ENCODE data around the gene EIF3F.

EIF3F gene

GRCh38 chr11:7994581-7995278, 7.6 kb downstream of the EIF3F start:
- DNase-seq = no peak

GRCh38 chr11:7999795-8000194, 12.7 kb downstream of the EIF3F start:
- no peak for DNase-seq

- no peak for DNase-seq
Observed at GRCh38 chr11:8000390-8000789, 13.3 kb downstream of the EIF3F start.

- no peak for DNase-seq
Observed at GRCh38 chr11:8002676-8003075, 15.5 kb downstream of the EIF3F start.

GRCh38 chr11:8003187-8003586, 16.1 kb downstream of the EIF3F start:
- DNase-seq = no peak

GRCh38 chr11:8004008-8004407, 16.9 kb downstream of the EIF3F start:
- no peak for DNase-seq

- no peak for DNase-seq
Observed at GRCh38 chr11:8005556-8005955, 18.4 kb downstream of the EIF3F start.

- DNase-seq = peak; percentile 19
Observed at GRCh38 chr11:8006349-8006977, 19.3 kb downstream of the EIF3F start.

- DNase-seq = no peak
Observed at GRCh38 chr11:8008212-8008611, 21.1 kb downstream of the EIF3F start.

- DNase-seq = no peak
Observed at GRCh38 chr11:8009856-8010255, 22.7 kb downstream of the EIF3F start.

GRCh38 chr11:8011371-8011770, 24.2 kb downstream of the EIF3F start:
- DNase-seq = no peak

- no peak for DNase-seq
Observed at GRCh38 chr11:8011981-8012444, 24.9 kb downstream of the EIF3F start.

GRCh38 chr11:8013833-8014232, 26.7 kb downstream of the EIF3F start:
- no peak for DNase-seq

GRCh38 chr11:8015753-8016239, 28.7 kb downstream of the EIF3F start:
- no peak for DNase-seq

- no peak for DNase-seq
Observed at GRCh38 chr11:8016440-8016839, 29.3 kb downstream of the EIF3F start.

- DNase-seq = no peak
Observed at GRCh38 chr11:8017071-8017470, 29.9 kb downstream of the EIF3F start.

- DNase-seq = no peak
Observed at GRCh38 chr11:8017894-8018483, 30.9 kb downstream of the EIF3F start.

- DNase-seq = peak; percentile 70
Observed at GRCh38 chr11:8018484-8019313, 31.6 kb downstream of the EIF3F start.

- DNase-seq = peak; percentile 26
Observed at GRCh38 chr11:8019314-8020243, 32.4 kb downstream of the EIF3F start.

- DNase-seq = no peak
Observed at GRCh38 chr11:8020244-8020597, 33.1 kb downstream of the EIF3F start.

GRCh38 chr11:8021920-8022319, 34.8 kb downstream of the EIF3F start:
- no peak for DNase-seq

- no peak for DNase-seq
Observed at GRCh38 chr11:8022876-8023275, 35.7 kb downstream of the EIF3F start.

Data from stimulated activated naive CD4-positive, alpha-beta T cell treated with Interleukin-2 at 50 U/mL for 16 hours (primary cell).